Gastrocnemius medialis (tissue), 4 donors: ENCODE results near the gene NT5DC3.

ENCODE experiments used
- CTCF ChIP-seq, 5 experiments: fragments of 450-650 bp in 3 of 5; fragments of 200-600 bp in 2 of 5; sonication (generic) in 2 of 5; IDR thresholded peaks in 4 of 5; conservative IDR thresholded peaks in 1 of 5; 1 replicate in 4 of 5; 2 replicates in 1 of 5; pipeline ENCODE4 v1.5.1; 2016 to 2019; ENCODE audit warnings: antibody characterized with exemption in 5 of 5, mild to moderate bottlenecking in 3 of 5, moderate library complexity in 3 of 5
- POLR2A ChIP-seq, 2 donors: fragments of 450-650 bp; IDR thresholded peaks; one replicate each; pipeline ENCODE4 v1.6.1; 2017; ENCODE audit warnings: antibody characterized with exemption in 2 of 2, mild to moderate bottlenecking in 2 of 2, moderate library complexity in 2 of 2

GRCh38 chr12:103762473-103762872 is 78.6 kb downstream of the NT5DC3 start:
- TF ChIP-seq CTCF (IDR thresholded peaks at IDR 0.05 in 4 of 5, conservative IDR thresholded peaks at IDR 0.05 in 1 of 5) (no peak), POLR2A (IDR thresholded peaks at IDR 0.05) (no peak)
